Measurements from ENCODE around the gene MRFAP1.

MRFAP1 gene

GRCh38 chr4:6640292-6641163 lies at the start of gene MRFAP1:
Gene MRFAP1, plus strand, starts transcription at chr4:6640685. Its CDS starts 178 bp downstream, at chr4:6640863.
- peak; percentile 85 to 87 for DNase-seq (ENCODE audit: low read depth in 2 of 2)

- no peak for DNase-seq (ENCODE audit: low read depth in 2 of 2)
Measured at GRCh38 chr4:6591313-6591712, 49.2 kb upstream of the MRFAP1 start.

GRCh38 chr4:6591781-6592180 lies 48.7 kb upstream of the MRFAP1 start:
- DNase-seq (ENCODE audit: low read depth in 2 of 2): no peak

- DNase-seq (ENCODE audit: low read depth in 2 of 2): no peak
Measured at GRCh38 chr4:6592804-6593563, 47.5 kb upstream of the MRFAP1 start.

GRCh38 chr4:6594341-6594740 lies 46.1 kb upstream of the MRFAP1 start:
- no peak for DNase-seq (ENCODE audit: low read depth in 2 of 2)

GRCh38 chr4:6594826-6595355 lies 45.6 kb upstream of the MRFAP1 start:
- no peak for DNase-seq (ENCODE audit: low read depth in 2 of 2)

GRCh38 chr4:6595897-6596537 lies 44.5 kb upstream of the MRFAP1 start:
- no peak for DNase-seq (ENCODE audit: low read depth in 2 of 2)

- no peak for DNase-seq (ENCODE audit: low read depth in 2 of 2)
Measured at GRCh38 chr4:6596948-6597347, 43.5 kb upstream of the MRFAP1 start.

- no peak for DNase-seq (ENCODE audit: low read depth in 2 of 2)
Measured at GRCh38 chr4:6598127-6598526, 42.4 kb upstream of the MRFAP1 start.

- DNase-seq (ENCODE audit: low read depth in 2 of 2): no peak
Measured at GRCh38 chr4:6598641-6599040, 41.8 kb upstream of the MRFAP1 start.

- no peak for DNase-seq (ENCODE audit: low read depth in 2 of 2)
Measured at GRCh38 chr4:6601661-6602250, 38.7 kb upstream of the MRFAP1 start.

GRCh38 chr4:6602289-6602688 lies 38.2 kb upstream of the MRFAP1 start:
- DNase-seq (ENCODE audit: low read depth in 2 of 2): no peak

- no peak for DNase-seq (ENCODE audit: low read depth in 2 of 2)
Measured at GRCh38 chr4:6603128-6603527, 37.4 kb upstream of the MRFAP1 start.

GRCh38 chr4:6605114-6605513 lies 35.4 kb upstream of the MRFAP1 start:
- no peak for DNase-seq (ENCODE audit: low read depth in 2 of 2)

GRCh38 chr4:6605605-6606004 lies 34.9 kb upstream of the MRFAP1 start:
- no peak for DNase-seq (ENCODE audit: low read depth in 2 of 2)

GRCh38 chr4:6606465-6607235 lies 33.8 kb upstream of the MRFAP1 start:
- no peak for DNase-seq (ENCODE audit: low read depth in 2 of 2)

- DNase-seq (ENCODE audit: low read depth in 2 of 2): no peak
Measured at GRCh38 chr4:6607368-6608055, 33.0 kb upstream of the MRFAP1 start.

- no peak for DNase-seq (ENCODE audit: low read depth in 2 of 2)
Measured at GRCh38 chr4:6608758-6609414, 31.6 kb upstream of the MRFAP1 start.

- no peak for DNase-seq (ENCODE audit: low read depth in 2 of 2)
Measured at GRCh38 chr4:6609415-6610079, 30.9 kb upstream of the MRFAP1 start.
